Measurements from ENCODE around the gene CXorf49. TPM values are rescaled to one million over a fixed set of nuclear protein-coding genes. Genes with fewer than 3 reads are reported as not detected.

The CXorf49 gene
- total RNA-seq, 1 donor from 2014 or later: not detected

- Mint-ChIP-seq H3K9me3 (peaks cover 3% of the 10 kb centered on the region), H3K36me3 (no peaks in the 10 kb centered on the region), H3K4me3 (no peak overlapping the region), H3K27ac (no peak overlapping the region), H3K4me1 (no peaks in the 10 kb centered on the region), H3K27me3 (ENCODE audit: low read depth) (no peaks in the 10 kb centered on the region)
- TF ChIP-seq, protein P1, sequence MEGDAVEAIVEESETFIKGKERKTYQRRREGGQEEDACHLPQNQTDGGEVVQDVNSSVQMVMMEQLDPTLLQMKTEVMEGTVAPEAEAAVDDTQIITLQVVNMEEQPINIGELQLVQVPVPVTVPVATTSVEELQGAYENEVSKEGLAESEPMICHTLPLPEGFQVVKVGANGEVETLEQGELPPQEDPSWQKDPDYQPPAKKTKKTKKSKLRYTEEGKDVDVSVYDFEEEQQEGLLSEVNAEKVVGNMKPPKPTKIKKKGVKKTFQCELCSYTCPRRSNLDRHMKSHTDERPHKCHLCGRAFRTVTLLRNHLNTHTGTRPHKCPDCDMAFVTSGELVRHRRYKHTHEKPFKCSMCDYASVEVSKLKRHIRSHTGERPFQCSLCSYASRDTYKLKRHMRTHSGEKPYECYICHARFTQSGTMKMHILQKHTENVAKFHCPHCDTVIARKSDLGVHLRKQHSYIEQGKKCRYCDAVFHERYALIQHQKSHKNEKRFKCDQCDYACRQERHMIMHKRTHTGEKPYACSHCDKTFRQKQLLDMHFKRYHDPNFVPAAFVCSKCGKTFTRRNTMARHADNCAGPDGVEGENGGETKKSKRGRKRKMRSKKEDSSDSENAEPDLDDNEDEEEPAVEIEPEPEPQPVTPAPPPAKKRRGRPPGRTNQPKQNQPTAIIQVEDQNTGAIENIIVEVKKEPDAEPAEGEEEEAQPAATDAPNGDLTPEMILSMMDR (IDR thresholded peaks at IDR 0.05; ENCODE audit: unreplicated experiment): no peak
- no peak for DNase-seq (ENCODE audit: low spot score in 2 of 2, unreplicated experiment in 2 of 2)
Measured at GRCh38 chrX:71666240-71667223, 51.6 kb downstream of the CXorf49 start.

GRCh38 chrX:71665747-71666146, 52.3 kb downstream of the CXorf49 start:
- no peaks in the 10 kb centered on the region for H3K36me3 Mint-ChIP-seq
- TF ChIP-seq, protein P1 (IDR thresholded peaks at IDR 0.05; ENCODE audit: unreplicated experiment): no peak
- H3K27ac Mint-ChIP-seq: no peak overlapping the region
- no peak overlapping the region for H3K4me3 Mint-ChIP-seq
- H3K27me3 Mint-ChIP-seq (ENCODE audit: low read depth): no peaks in the 10 kb centered on the region
- no peak for DNase-seq (ENCODE audit: low spot score in 2 of 2, unreplicated experiment in 2 of 2)
- H3K4me1 Mint-ChIP-seq: no peaks in the 10 kb centered on the region
- H3K9me3 Mint-ChIP-seq: peaks cover 3% of the 10 kb centered on the region

DNA sequence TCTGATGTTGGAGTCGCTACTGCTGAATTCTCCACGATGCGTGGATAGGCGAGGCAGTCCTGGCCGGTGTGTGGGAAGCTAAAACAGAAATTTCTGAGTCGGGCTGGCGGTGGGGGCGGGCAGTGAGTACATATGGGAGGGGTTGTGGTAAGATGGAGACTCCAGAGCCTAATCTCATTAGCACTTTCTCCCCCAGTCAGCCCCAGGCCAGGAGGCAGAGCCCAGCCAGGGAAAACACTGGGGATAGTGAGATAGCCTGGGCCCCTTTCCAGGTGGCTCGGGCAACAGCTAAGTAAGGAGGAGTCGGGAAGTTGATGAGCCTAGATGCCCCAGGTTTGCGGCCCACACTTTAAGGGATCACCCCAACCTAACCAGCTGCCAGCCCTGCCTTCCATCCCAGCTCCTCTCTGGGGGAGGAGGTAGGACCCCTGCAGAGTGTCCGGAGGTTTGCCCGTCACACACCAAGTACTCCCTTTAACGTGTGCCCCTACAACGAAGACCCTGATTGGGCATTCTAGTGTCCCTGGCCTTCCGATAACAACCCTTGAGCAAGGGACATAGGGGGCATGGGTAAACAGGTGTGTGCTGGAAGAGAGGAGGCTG, 53.1 kb downstream of the CXorf49 start:
- Mint-ChIP-seq H3K36me3 (no peaks in the 10 kb centered on the region), H3K27ac (no peak overlapping the region), H3K4me1 (no peaks in the 10 kb centered on the region), H3K9me3 (peaks cover 3% of the 10 kb centered on the region), H3K27me3 (ENCODE audit: low read depth) (no peaks in the 10 kb centered on the region), H3K4me3 (no peak overlapping the region)
- no peak for DNase-seq (ENCODE audit: low spot score in 2 of 2, unreplicated experiment in 2 of 2)
- TF ChIP-seq, protein P1 (IDR thresholded peaks at IDR 0.05; ENCODE audit: unreplicated experiment): no peak

Other genes starting within 250 kb of the CXorf49 start
- gene OGT, start 185.2 kb downstream of the CXorf49 start, total RNA-seq: 201 to 206 TPM (median 202 TPM) in 3 replicates
- gene GCNA, start 139.8 kb downstream of the CXorf49 start, total RNA-seq: 0.84 to 1.1 TPM (median 0.94 TPM) in 3 replicates
- not detected in 3 replicates for gene CXCR3, start 99.8 kb downstream of the CXorf49 start, total RNA-seq
- not detected in 3 replicates for gene CXorf49B, start 45.1 kb upstream of the CXorf49 start, total RNA-seq
- 22.8 to 24.6 TPM (median 24.0 TPM) in 3 replicates for gene NHSL2, start 192.6 kb upstream of the CXorf49 start, total RNA-seq